Neural cell (in vitro differentiated cells): ENCODE measurements around the gene FCGR1A. TPM values are rescaled to one million over a fixed set of nuclear protein-coding genes. Genes with fewer than 3 reads are reported as not detected.
"Not testable (repeated sequence)": the region's sequence is repeated elsewhere in the genome, so short reads cannot be mapped to it uniquely, and the experiment has no call there.

Experiments
- H2AFZ ChIP-seq: fragments of 200-600, 300-800 bp; sonication (generic), shearing (Covaris generic); 2 replicates; pipeline ENCODE4 v1.6.0; 2014; ENCODE audit warnings: low read depth, mild to moderate bottlenecking, antibody characterized with exemption, low read length, moderate library complexity
- H3F3A ChIP-seq: fragments of 200-600 bp; shearing (Covaris generic); 2 replicates; pipeline ENCODE4 v1.6.1; 2016; ENCODE audit warnings: mild to moderate bottlenecking, moderate library complexity, mixed read lengths, antibody characterized with exemption, low read length; ENCODE audit not compliant: insufficient read depth, poor library complexity, severe bottlenecking
- H3K27ac ChIP-seq: fragments of 200-600, 300-800 bp; sonication (generic), shearing (Covaris generic); 2 replicates; pipeline ENCODE4 v1.5.1; 2014; ENCODE audit warnings: mild to moderate bottlenecking, low read length, moderate library complexity
- H3K27me3 ChIP-seq: fragments of 300-800, 200-600 bp; sonication (generic), shearing (Covaris generic); 2 replicates; pipeline ENCODE4 v1.6.0; 2014; ENCODE audit warnings: mild to moderate bottlenecking, low read depth, low read length, moderate library complexity; ENCODE audit not compliant: insufficient read depth
- H3K36me3 ChIP-seq: fragments of 300-800, 200-600 bp; sonication (generic), shearing (Covaris generic); 2 replicates; pipeline ENCODE4 v1.5.1; 2014; ENCODE audit warnings: mild to moderate bottlenecking, antibody characterized with exemption, low read length, moderate library complexity; ENCODE audit not compliant: insufficient read depth
- H3K4me2 ChIP-seq: fragments of 300-800, 200-600 bp; sonication (generic), shearing (Covaris generic); 2 replicates; pipeline ENCODE4 v1.6.0; 2014; ENCODE audit warnings: mild to moderate bottlenecking, low read length
- H3K4me3 ChIP-seq: fragments of 300-800, 200-600 bp; sonication (generic), shearing (Covaris generic); 2 replicates; pipeline ENCODE4 v1.5.1; 2014; ENCODE audit warnings: mild to moderate bottlenecking, low read length, moderate library complexity
- H3K79me2 ChIP-seq: fragments of 200-600 bp; shearing (Covaris generic); replicated peaks from 2 replicates; pipeline ENCODE4 v1.6.0; 2014; ENCODE audit warnings: mild to moderate bottlenecking, low read length, moderate library complexity; ENCODE audit not compliant: insufficient read depth
- H3K9ac ChIP-seq: fragments of 300-800, 200-600 bp; sonication (generic), shearing (Covaris generic); 2 replicates; pipeline ENCODE4 v1.6.1; 2016; ENCODE audit warnings: mild to moderate bottlenecking, low read length, mixed read lengths
- H3K9me2 ChIP-seq: fragments of 200-600 bp; shearing (Covaris generic); 2 replicates; pipeline ENCODE4 v1.6.1; 2016; ENCODE audit warnings: mild to moderate bottlenecking, low read length, mixed read lengths; ENCODE audit not compliant: insufficient read depth
- H3K9me3 ChIP-seq: fragments of 200-600, 300-800 bp; sonication (generic), shearing (Covaris generic); 2 replicates; pipeline ENCODE4 v1.6.1; 2016; ENCODE audit warnings: mild to moderate bottlenecking, mixed run types, low read length, moderate library complexity, mixed read lengths
- H4K20me1 ChIP-seq: fragments of 200-600 bp; shearing (Covaris generic); 2 replicates; pipeline ENCODE4 v1.6.1; 2016; ENCODE audit warnings: mild to moderate bottlenecking, mixed run types; ENCODE audit not compliant: insufficient read depth
- polyA plus RNA-seq: library from polyadenylated mRNA; depleted of rRNA; stranded (reverse); fragments of >200 nt; gene quantifications from 2 replicates; pipeline ENCODE4 v1.2.3, GENCODE V29; 2014

FCGR1A gene
- polyA plus RNA-seq, 1 donor from 2014 or later, result not detected

GRCh38 chr1:149766241-149766640 is 16.3 kb upstream of the FCGR1A start:
- H3K4me3 ChIP-seq, H3K27ac ChIP-seq, H3K36me3 ChIP-seq, H3K9me3 ChIP-seq, H3K4me2 ChIP-seq, H3F3A ChIP-seq, H3K27me3 ChIP-seq, H2AFZ ChIP-seq, H3K9ac ChIP-seq, H3K9me2 ChIP-seq, H3K79me2 ChIP-seq, H4K20me1 ChIP-seq: not testable (repeated sequence)

DNA sequence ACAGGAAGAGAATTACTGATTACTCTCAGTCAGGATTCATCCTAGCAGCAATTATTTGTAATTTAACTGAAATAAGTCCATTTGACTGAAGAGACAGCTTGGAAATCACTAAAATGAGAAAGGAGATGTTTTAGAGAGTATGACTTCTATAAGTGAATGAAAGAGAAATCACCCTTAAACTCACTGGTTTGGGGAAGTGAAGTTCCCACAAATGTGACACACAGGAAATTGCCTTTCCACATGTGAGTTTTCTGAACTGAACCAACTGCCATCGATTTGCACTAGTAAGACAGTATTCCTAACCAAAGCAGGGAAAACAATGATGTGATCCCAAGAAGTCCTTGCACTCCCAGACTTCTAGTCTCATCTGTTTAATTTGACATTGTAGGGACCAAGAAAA is 13.3 kb upstream of the FCGR1A start:
- not testable (repeated sequence) for H3K79me2 ChIP-seq, H3K9me3 ChIP-seq, H3K27me3 ChIP-seq, H3K9ac ChIP-seq, H3F3A ChIP-seq, H3K9me2 ChIP-seq, H3K4me3 ChIP-seq, H3K27ac ChIP-seq, H2AFZ ChIP-seq, H4K20me1 ChIP-seq, H3K36me3 ChIP-seq, H3K4me2 ChIP-seq

GRCh38 chr1:149770661-149771060 is 11.8 kb upstream of the FCGR1A start:
- H4K20me1 ChIP-seq, H3K27me3 ChIP-seq, H3K9ac ChIP-seq, H3K9me2 ChIP-seq, H3K4me2 ChIP-seq, H2AFZ ChIP-seq, H3K9me3 ChIP-seq, H3K36me3 ChIP-seq, H3K79me2 ChIP-seq, H3K27ac ChIP-seq, H3F3A ChIP-seq, H3K4me3 ChIP-seq: not testable (repeated sequence)

- H3K4me3 ChIP-seq, H2AFZ ChIP-seq, H3K36me3 ChIP-seq, H3K79me2 ChIP-seq, H3K4me2 ChIP-seq, H3F3A ChIP-seq, H3K9ac ChIP-seq, H3K9me3 ChIP-seq, H3K27me3 ChIP-seq, H3K9me2 ChIP-seq, H4K20me1 ChIP-seq, H3K27ac ChIP-seq: not testable (repeated sequence)
Observed at GRCh38 chr1:149771653-149772425, 10.7 kb upstream of the FCGR1A start.

DNA sequence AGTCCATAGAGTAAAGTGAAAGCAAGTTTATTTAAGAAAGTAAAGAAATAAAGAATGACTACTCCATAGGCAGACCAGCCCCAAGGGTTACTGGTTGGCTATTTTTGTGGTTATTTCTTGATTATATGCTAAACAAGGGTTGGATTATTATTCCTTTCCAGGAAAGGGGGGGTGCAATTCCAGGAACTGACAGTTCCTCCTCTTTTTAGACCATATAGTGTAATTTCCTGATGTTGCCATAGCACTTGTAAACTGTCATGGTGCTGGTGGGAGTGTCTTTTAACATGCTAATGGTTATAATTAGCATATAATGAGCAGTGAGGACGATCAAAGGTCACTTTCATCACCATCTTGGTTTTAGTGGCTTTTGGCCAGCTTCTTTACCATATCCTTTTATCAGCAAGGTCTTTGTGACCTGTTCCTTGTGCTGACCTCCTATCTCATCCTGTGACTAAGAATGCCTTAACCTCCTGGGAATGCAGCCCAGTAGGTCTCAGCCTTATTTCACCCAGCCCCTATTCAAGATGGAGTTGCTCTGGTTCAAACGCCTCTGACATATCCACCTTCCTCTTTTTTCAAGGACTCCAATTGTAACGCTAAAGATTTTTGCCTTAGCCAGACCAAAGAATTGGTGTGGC is 6.9 kb upstream of the FCGR1A start:
- H3K36me3 ChIP-seq, H2AFZ ChIP-seq, H4K20me1 ChIP-seq, H3K9me2 ChIP-seq, H3K9me3 ChIP-seq, H3K4me2 ChIP-seq, H3K27me3 ChIP-seq, H3K27ac ChIP-seq, H3K4me3 ChIP-seq, H3F3A ChIP-seq, H3K9ac ChIP-seq, H3K79me2 ChIP-seq: not testable (repeated sequence)

GRCh38 chr1:149777084-149777483 is 5.4 kb upstream of the FCGR1A start:
- not testable (repeated sequence) for H3K79me2 ChIP-seq, H3K27me3 ChIP-seq, H3K9me3 ChIP-seq, H3F3A ChIP-seq, H3K36me3 ChIP-seq, H4K20me1 ChIP-seq, H3K4me2 ChIP-seq, H2AFZ ChIP-seq, H3K9ac ChIP-seq, H3K9me2 ChIP-seq, H3K4me3 ChIP-seq, H3K27ac ChIP-seq

- not testable (repeated sequence) for H3K79me2 ChIP-seq, H3K4me3 ChIP-seq, H2AFZ ChIP-seq
Observed at GRCh38 chr1:149778313-149778712, 4.2 kb upstream of the FCGR1A start.

GRCh38 chr1:149781413-149781984 is 995 bp upstream of the FCGR1A start:
- H3K27ac ChIP-seq, H4K20me1 ChIP-seq, H3F3A ChIP-seq, H3K4me2 ChIP-seq, H3K9ac ChIP-seq, H3K27me3 ChIP-seq, H3K9me3 ChIP-seq, H2AFZ ChIP-seq, H3K79me2 ChIP-seq, H3K36me3 ChIP-seq, H3K9me2 ChIP-seq, H3K4me3 ChIP-seq: not testable (repeated sequence)

More at GRCh38 chr1:149778313-149778712, 4.2 kb upstream of the FCGR1A start:
- H3K27me3 ChIP-seq, H3K9ac ChIP-seq, H4K20me1 ChIP-seq, H3K27ac ChIP-seq, H3K9me3 ChIP-seq, H3K36me3 ChIP-seq, H3K4me2 ChIP-seq, H3K9me2 ChIP-seq, H3F3A ChIP-seq: not testable (repeated sequence)
